HL-60 (cell line): ENCODE measurements around the gene DOCK10.

Source experiments
- DNase-seq, 2 experiments: peaks; one replicate each; pipeline ENCODE4 v3.0.0-alpha.2; 2010 to 2020; ENCODE audit warnings: low read depth in 1 of 2, low spot score in 1 of 2
- H3K27ac ChIP-seq: fragments of 250-450 bp; sonication (Bioruptor Pico); replicated peaks from 2 replicates; pipeline ENCODE4 v1.5.1; 2020; ENCODE audit warnings: mild to moderate bottlenecking, moderate library complexity
- H3K27me3 ChIP-seq: fragments of 250-450 bp; sonication (Bioruptor Pico); 2 replicates; pipeline ENCODE4 v1.5.1; 2021; ENCODE audit warnings: mild to moderate bottlenecking, moderate library complexity; ENCODE audit not compliant: insufficient read depth, poor library complexity, severe bottlenecking
- H3K4me3 ChIP-seq: replicated peaks from 2 replicates; pipeline ENCODE4 v1.5.1; 2011; ENCODE audit warnings: mild to moderate bottlenecking, control low read depth, low read length; ENCODE audit not compliant: insufficient read depth
- GABPA ChIP-seq: IDR thresholded peaks from 2 replicates; pipeline ENCODE4 v1.6.1; 2012; ENCODE audit warnings: low read depth
- POLR2AphosphoS5 ChIP-seq: IDR thresholded peaks from 2 replicates; pipeline ENCODE4 v1.6.1; 2012; ENCODE audit warnings: low read depth
- REST ChIP-seq: IDR thresholded peaks from 2 replicates; pipeline ENCODE4 v1.6.1; 2012; ENCODE audit warnings: low read depth; ENCODE audit not compliant: insufficient replicate concordance
- SPI1 ChIP-seq: IDR thresholded peaks from 2 replicates; pipeline ENCODE4 v1.6.1; 2012; ENCODE audit warnings: low read depth, mild to moderate bottlenecking, borderline replicate concordance
- TF ChIP-seq, protein P1 (sequence below): IDR thresholded peaks from one replicate; pipeline ENCODE4 v1.5.1; 2011; ENCODE audit warnings: low read length, control low read depth, inconsistent platforms; ENCODE audit not compliant: insufficient read depth

DOCK10 gene

GRCh38 chr2:225030203-225030602 lies 12.1 kb downstream of the DOCK10 start:
- no peak overlapping the region for H3K27ac ChIP-seq
- H3K27me3 ChIP-seq: no peaks in the 10 kb centered on the region
- TF ChIP-seq, protein P1, sequence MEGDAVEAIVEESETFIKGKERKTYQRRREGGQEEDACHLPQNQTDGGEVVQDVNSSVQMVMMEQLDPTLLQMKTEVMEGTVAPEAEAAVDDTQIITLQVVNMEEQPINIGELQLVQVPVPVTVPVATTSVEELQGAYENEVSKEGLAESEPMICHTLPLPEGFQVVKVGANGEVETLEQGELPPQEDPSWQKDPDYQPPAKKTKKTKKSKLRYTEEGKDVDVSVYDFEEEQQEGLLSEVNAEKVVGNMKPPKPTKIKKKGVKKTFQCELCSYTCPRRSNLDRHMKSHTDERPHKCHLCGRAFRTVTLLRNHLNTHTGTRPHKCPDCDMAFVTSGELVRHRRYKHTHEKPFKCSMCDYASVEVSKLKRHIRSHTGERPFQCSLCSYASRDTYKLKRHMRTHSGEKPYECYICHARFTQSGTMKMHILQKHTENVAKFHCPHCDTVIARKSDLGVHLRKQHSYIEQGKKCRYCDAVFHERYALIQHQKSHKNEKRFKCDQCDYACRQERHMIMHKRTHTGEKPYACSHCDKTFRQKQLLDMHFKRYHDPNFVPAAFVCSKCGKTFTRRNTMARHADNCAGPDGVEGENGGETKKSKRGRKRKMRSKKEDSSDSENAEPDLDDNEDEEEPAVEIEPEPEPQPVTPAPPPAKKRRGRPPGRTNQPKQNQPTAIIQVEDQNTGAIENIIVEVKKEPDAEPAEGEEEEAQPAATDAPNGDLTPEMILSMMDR: no peak
- no peak for TF ChIP-seq SPI1
- DNase-seq: no peak
- H3K4me3 ChIP-seq: no peak overlapping the region

- no peaks in the 10 kb centered on the region for H3K27me3 ChIP-seq
- H3K4me3 ChIP-seq: no peak overlapping the region
- TF ChIP-seq SPI1 (no peak), REST (no peak), POLR2AphosphoS5 (no peak), GABPA (no peak)
- TF ChIP-seq, protein P1: no peak
- H3K27ac ChIP-seq: no peak overlapping the region
- DNase-seq: no peak
Observed at GRCh38 chr2:225028572-225028971, 13.7 kb downstream of the DOCK10 start.

GRCh38 chr2:225027061-225027762 lies 15.1 kb downstream of the DOCK10 start:
- Histone ChIP-seq H3K27me3 (no peaks in the 10 kb centered on the region), H3K27ac (no peak overlapping the region), H3K4me3 (no peak overlapping the region)
- peak in 1 of 2 experiments; percentile 37 for DNase-seq
- no peak for TF ChIP-seq REST
- TF ChIP-seq SPI1: peak; percentile 66; the same call in 1 of the 2 replicates

DNA sequence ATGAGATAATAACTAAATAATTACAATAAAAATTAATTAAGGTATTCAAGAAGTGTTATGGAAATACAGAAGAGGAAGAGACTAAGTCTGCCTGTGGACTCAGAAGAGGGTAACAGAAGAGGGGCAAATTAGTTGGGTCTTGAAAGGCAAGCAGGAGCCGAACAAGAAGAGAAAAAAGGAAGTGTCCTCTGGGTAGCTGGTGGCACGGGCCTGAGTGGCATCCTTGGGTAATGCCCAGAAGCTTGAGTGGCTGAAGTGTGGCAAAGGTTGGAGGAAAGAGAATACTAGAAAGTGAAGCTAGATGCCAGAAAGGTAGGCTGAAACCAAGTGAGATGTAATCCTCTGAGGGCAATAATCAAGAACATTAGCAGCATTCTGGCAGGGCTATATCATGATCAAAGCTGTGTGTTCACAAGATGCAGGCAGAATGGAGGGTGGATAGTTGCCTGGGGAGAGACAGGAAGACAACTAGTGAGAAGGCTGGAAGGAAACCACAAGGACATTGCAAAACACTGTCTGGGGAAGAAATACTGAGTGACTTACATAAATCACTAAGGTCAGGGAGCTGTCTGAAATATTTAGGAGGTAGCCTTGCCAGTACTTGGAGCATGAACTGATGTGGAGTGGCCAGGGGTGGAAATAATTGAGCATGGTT lies 16.2 kb downstream of the DOCK10 start:
- no peak overlapping the region for H3K4me3 ChIP-seq
- DNase-seq: peak in 1 of 2 experiments; percentile 84
- 0 out of 2 replicates have a peak overlapping the region, but pooled peaks have one; percentile 31 for H3K27ac ChIP-seq
- H3K27me3 ChIP-seq: no peaks in the 10 kb centered on the region
- peak; percentile 91 for TF ChIP-seq SPI1
- TF ChIP-seq POLR2AphosphoS5: no peak
- TF ChIP-seq, protein P1: no peak
